GM19238 (cell line): ENCODE results near the gene METTL6.
A peak's percentile ranks its signal among the peaks of the same experiment; 100 is the strongest.
"Not testable (repeated sequence)": the region's sequence is repeated elsewhere in the genome, so short reads cannot be mapped to it uniquely, and the experiment has no call there.

Experiments used
- DNase-seq: peaks from one replicate; pipeline ENCODE4 v3.0.0; 2011; ENCODE audit warnings: low spot score; ENCODE audit not compliant: insufficient read length

METTL6 gene

GRCh38 chr3:15427182-15427880, at the start of gene METTL6, which contains the start of gene EAF1:
Gene METTL6, minus strand, starts transcription at chr3:15427544. Its CDS starts 1,033 bp downstream, at chr3:15426511.
Gene EAF1, plus strand, starts transcription at chr3:15427598. Its CDS starts 182 bp downstream, at chr3:15427780.
- peak; percentile 88 for DNase-seq

- no peak for DNase-seq
Measured at GRCh38 chr3:15476378-15476777, 49.0 kb upstream of the METTL6 start.

- DNase-seq, result no peak
Measured at GRCh38 chr3:15475161-15475560, 47.8 kb upstream of the METTL6 start.

- DNase-seq, result no peak
Measured at GRCh38 chr3:15471861-15472260, 44.5 kb upstream of the METTL6 start.

- DNase-seq, result no peak
Measured at GRCh38 chr3:15470849-15471248, 43.5 kb upstream of the METTL6 start.

- DNase-seq, result no peak
Measured at GRCh38 chr3:15470261-15470660, 42.9 kb upstream of the METTL6 start.

GRCh38 chr3:15467227-15468181, 40.2 kb upstream of the METTL6 start:
- no peak for DNase-seq

- DNase-seq, result no peak
Measured at GRCh38 chr3:15465876-15466585, 38.7 kb upstream of the METTL6 start.

- DNase-seq, result no peak
Measured at GRCh38 chr3:15462451-15462850, 35.1 kb upstream of the METTL6 start.

GRCh38 chr3:15460891-15461531, 33.7 kb upstream of the METTL6 start:
- no peak for DNase-seq

- DNase-seq, result no peak
Measured at GRCh38 chr3:15458212-15458780, 31.0 kb upstream of the METTL6 start.

GRCh38 chr3:15456915-15457314, 29.6 kb upstream of the METTL6 start:
- not testable (repeated sequence) for DNase-seq

GRCh38 chr3:15456321-15456720, 29.0 kb upstream of the METTL6 start:
- no peak for DNase-seq

GRCh38 chr3:15455756-15456155, 28.4 kb upstream of the METTL6 start:
- DNase-seq, result no peak

GRCh38 chr3:15454965-15455364, 27.6 kb upstream of the METTL6 start:
- DNase-seq, result no peak

- no peak for DNase-seq
Measured at GRCh38 chr3:15453991-15454625, 26.8 kb upstream of the METTL6 start.

- DNase-seq, result no peak
Measured at GRCh38 chr3:15453501-15453900, 26.2 kb upstream of the METTL6 start.

- DNase-seq, result no peak
Measured at GRCh38 chr3:15452961-15453360, 25.6 kb upstream of the METTL6 start.

GRCh38 chr3:15452156-15452555, 24.8 kb upstream of the METTL6 start:
- DNase-seq, result no peak
